Muscle layer of duodenum (tissue), 2 donors: ENCODE measurements around the gene RPL11.
A peak's percentile ranks its signal among the peaks of the same experiment; 100 is the strongest.

Experiments
- H3K27ac ChIP-seq: one replicate; pipeline ENCODE4 v1.7.0; 2013; ENCODE audit warnings: mild to moderate bottlenecking, low read length
- H3K27me3 ChIP-seq: one replicate; pipeline ENCODE4 v1.7.0; 2013; ENCODE audit warnings: low read depth, mild to moderate bottlenecking, control low read depth, low read length
- H3K36me3 ChIP-seq, 2 donors: one replicate each; pipeline ENCODE4 v1.7.0; 2013; ENCODE audit warnings: low read length in 2 of 2, control low read depth in 1 of 2, mild to moderate bottlenecking in 1 of 2; ENCODE audit not compliant: insufficient read depth in 2 of 2, control insufficient read depth in 1 of 2
- H3K4me1 ChIP-seq, 2 donors: one replicate each; pipeline ENCODE4 v1.7.0; 2013; ENCODE audit warnings: low read length in 2 of 2, mild to moderate bottlenecking in 2 of 2, control low read depth in 1 of 2, moderate library complexity in 1 of 2; ENCODE audit not compliant: insufficient read depth in 2 of 2, control insufficient read depth in 1 of 2
- H3K4me3 ChIP-seq, 2 donors: one replicate each; pipeline ENCODE4 v1.7.0; 2013; ENCODE audit warnings: low read length in 2 of 2, low read depth in 1 of 2, mild to moderate bottlenecking in 1 of 2
- H3K9me3 ChIP-seq, 2 donors: one replicate each; pipeline ENCODE4 v1.7.0; 2013; ENCODE audit warnings: low read length in 2 of 2, control low read depth in 1 of 2, mild to moderate bottlenecking in 1 of 2; ENCODE audit not compliant: control insufficient read depth in 1 of 2
- donor health status: healthy.

The RPL11 gene

DNA sequence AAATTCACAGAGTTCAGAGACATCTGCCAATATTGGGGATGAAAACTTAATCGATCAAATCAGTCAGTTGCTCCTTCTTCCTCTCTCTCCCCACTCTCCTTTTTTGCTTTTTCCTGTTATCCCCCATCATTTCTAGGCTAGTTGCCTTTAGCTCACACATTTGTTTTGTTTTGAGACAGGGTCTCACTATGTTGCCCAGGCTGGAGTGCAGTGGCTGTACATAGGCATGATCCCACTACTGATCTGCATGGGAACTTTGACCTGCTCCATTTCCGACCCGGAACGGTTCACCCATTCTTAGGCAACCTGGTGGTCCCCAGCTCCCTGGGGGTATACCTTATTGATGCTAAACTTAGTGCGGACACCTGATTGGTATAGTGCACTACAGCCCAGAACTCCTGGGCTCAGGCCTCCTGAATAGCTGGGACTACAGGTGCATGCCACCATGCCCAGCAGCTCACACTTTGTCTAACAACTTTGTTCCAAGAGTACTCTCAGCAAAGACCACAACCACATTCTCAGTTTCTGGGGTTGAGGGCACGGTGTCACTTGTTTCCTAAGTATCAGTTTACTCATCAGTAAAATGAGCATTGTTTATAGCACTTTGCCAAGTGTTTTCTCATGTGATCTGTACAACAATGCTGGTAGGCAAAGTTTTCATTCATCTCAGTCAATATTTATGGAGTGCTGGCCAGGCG, 45.0 kb downstream of the RPL11 start:
- Histone ChIP-seq H3K27ac (no peak overlapping the region), H3K36me3 (no peaks in the 10 kb centered on the region), H3K27me3 (no peaks in the 10 kb centered on the region), H3K9me3 (no peaks in the 10 kb centered on the region), H3K4me1 (no peaks in the 10 kb centered on the region), H3K4me3 (no peak overlapping the region)

DNA sequence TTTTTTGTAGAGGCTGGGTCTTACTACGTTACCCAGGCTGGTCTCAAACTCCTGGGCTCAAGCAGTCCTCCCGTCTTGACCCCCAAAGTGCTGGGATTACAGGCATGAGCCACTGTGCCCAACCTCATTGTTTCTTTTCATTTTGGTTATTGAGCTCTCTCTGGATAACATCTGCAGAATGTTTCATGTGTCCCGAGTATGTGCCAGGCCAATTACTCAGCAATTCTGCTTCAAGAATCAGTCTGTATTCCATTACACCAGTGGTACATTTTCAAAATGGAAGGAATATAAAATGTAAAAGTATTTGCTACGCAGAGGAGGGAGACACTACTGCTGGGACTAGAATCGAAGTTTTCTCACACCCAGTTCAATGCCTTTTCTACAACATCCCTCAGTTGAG, 50.0 kb downstream of the RPL11 start:
- H3K27me3 ChIP-seq = no peaks in the 10 kb centered on the region
- no peaks in the 10 kb centered on the region for H3K36me3 ChIP-seq
- peaks cover 6 to 23% of the 10 kb centered on the region in 2 donors for H3K4me1 ChIP-seq
- no peaks in the 10 kb centered on the region for H3K9me3 ChIP-seq
- no peak overlapping the region for H3K27ac ChIP-seq
- no peak overlapping the region for H3K4me3 ChIP-seq

DNA sequence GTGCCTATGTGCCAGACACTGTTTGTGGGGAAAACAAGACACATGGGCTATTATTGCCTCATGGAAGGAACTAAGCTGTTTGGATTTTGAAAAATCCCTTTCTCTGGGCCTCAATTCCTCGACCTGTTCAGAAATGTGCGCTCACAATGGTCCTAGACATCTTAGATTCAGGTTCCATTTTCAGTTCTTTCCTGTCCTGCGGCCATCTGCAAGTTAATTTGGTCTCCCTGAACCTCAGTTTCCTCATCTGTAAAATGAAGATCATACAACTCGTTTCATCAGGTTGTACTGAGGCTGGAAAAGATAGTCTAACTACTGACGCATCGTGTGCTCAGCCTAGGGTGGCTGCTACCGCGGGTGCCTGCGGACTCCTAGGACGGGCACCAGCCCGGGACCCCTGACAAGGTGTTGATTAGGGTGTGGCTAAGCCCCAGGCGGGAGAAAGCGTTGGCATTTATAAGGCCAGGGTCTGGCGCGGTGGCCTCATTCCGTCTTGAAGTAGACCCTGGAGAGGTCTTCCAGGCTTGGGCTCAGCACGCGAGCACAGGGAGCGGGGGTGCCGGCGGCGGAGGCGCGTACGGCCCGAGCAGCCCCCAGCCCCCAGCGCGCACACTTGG, 51.2 kb downstream of the RPL11 start:
- no peaks in the 10 kb centered on the region for H3K27me3 ChIP-seq
- H3K36me3 ChIP-seq = no peaks in the 10 kb centered on the region
- H3K4me3 ChIP-seq = peak overlapping the region; percentile 85 to 96
- H3K9me3 ChIP-seq = no peaks in the 10 kb centered on the region
- no peak overlapping the region for H3K27ac ChIP-seq
- peaks cover 6 to 23% of the 10 kb centered on the region in 2 donors for H3K4me1 ChIP-seq

DNA sequence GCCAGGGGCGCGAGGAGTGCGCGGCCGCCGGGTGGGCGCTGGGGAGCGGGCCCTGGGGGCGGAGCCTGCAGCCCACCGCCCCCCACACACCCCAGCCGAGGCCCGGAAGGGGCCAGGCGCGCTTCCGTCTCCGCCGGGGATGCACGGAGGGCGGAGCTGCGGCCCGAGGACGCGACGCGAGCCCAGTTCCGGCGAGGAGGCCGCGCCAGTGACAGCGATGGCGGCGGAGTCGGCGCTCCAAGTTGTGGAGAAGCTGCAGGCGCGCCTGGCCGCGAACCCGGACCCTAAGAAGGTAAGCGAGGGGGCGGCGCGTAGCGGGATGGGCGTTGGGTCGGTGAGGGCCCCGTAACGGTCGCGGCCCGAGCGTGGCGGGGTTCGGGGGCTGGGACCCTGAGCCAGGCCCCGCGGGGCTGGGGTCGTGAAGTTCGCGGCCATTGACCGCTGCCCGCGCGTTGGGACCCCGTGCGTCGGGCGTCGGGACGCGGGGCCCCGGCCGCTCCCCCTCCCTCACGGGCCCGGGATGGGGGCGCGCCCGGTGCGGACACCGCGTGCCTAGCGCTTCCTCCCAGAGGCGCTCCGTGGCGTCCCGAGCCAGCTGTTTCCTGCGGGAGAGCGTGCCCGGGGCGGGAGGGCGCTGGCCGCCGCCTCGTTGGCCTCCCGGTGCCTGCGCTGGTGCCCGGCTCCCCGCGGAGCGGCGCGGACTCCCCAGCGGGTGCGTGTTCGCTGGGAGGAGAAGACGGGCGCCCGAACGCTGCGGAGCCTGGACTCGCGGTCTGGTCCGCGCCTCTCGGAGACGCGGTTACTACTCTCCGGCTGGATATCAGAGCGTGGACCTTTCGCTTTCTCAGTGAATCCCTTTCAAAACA, 51.9 kb downstream of the RPL11 start, which contains the start of gene ELOA:
TSS of gene ELOA (plus strand) at position 185 of the 866 bp plus-strand sequence. CDS start at position 218, 33 bp downstream.
- Histone ChIP-seq H3K27ac (peak within 1 kb of the TSS; percentile 62), H3K27me3 (no peaks in the 10 kb centered on the region), H3K36me3 (no peaks in the 10 kb centered on the region), H3K4me1 (peaks cover 6 to 23% of the 10 kb centered on the region in 2 donors), H3K4me3 (peak within 1 kb of the TSS; percentile 85 to 96), H3K9me3 (no peaks in the 10 kb centered on the region)

DNA sequence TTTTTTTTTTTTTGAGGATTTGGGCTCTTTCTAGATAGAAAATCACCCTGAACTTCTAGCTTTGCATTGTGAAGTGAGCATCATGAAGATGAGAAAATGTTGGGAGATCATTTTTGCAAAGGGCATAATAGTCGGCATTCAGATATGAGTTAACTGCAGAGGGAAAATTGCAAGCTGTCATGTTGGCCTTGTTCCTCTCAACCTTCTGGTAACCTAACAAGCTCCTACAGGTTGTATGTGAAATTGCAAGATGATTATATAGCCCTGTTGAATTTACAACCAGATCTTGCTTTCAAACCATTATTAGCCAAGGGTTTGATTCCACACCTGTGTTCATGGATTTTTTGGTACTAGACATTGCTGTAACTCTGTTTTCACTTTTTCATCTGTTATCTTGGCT, 53.9 kb downstream of the RPL11 start:
- Histone ChIP-seq H3K4me3 (no peak overlapping the region), H3K36me3 (peaks cover 2% of the 10 kb centered on the region in 2 donors), H3K4me1 (peaks cover 6 to 23% of the 10 kb centered on the region in 2 donors), H3K27me3 (no peaks in the 10 kb centered on the region), H3K9me3 (no peaks in the 10 kb centered on the region), H3K27ac (no peak overlapping the region)
